ENCODE results near the gene TMPRSS15. TPM values are rescaled to one million over a fixed set of nuclear protein-coding genes. Genes with fewer than 3 reads are reported as not detected.

Gene TMPRSS15
- total RNA-seq, 1 donor from 2014 or later: not detected

DNA sequence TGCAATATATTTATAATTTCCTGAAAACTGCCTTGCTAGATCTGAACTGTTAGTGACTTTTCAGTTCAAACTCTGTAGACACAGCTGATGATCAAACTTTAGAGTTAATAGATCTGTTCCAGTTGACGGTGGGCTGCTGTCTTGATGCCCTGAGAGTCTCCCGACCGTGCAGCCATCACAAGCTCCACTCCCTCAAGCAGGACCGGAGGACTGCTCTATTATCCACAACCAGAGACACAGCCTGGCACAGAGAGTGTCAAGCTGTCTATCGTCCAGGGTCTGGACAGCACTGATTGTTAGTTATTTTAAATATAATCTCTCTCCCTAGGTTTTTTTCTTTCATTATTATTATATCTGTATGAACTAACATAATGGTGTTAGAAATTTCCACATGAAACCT, 150.9 kb downstream of the TMPRSS15 start:
- intact Hi-C loops (cut with DNase I): no loop called here
- ATAC-seq (peak; percentile 69), DNase-seq (ENCODE audit: missing footprints) (no peak)

DNA sequence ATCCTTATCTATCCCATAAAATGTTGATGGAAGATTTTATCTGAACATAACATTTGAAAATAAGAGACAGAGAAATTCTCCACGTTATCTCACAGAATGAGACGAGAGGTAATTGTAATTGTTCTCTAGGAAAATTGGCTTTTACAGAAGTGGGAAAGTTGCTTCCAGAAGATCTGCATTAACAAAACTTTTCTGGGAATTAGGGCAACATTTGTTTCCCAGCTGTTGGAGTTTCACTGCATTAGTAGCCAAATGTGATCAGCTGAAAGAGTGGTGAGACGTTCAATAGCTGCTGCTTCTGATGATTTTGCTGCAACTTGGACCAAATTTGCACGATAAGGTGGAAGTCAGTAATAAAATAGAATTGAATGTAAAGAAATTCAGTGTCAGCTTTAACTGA, 151.3 kb downstream of the TMPRSS15 start:
- ATAC-seq: no peak

DNA sequence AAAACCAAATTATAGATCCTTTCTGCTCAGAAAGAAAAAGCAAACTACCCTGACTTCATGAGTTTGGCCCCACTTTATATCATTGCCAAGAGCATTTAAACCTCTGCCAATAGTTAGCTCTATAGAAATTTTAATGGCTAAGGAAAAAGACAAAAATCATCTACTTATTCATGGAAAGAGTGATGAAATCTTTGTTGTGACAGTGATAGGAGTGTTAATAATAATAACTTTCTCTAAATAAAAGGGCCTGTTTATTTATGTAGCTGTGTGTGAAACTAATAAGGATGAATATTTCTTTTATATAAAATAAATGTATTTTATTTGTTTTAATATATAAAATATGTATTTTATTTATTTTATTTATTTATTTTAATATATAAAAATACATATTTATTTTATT, 152.5 kb downstream of the TMPRSS15 start:
- intact Hi-C loops (cut with DNase I): no loop called here
- no peak for DNase-seq (ENCODE audit: missing footprints)
- ATAC-seq: no peak

More for the DNA sequence above, 151.3 kb downstream of the TMPRSS15 start:
- intact Hi-C loops (cut with DNase I): no loop called here
- no peak for DNase-seq (ENCODE audit: missing footprints)

DNA sequence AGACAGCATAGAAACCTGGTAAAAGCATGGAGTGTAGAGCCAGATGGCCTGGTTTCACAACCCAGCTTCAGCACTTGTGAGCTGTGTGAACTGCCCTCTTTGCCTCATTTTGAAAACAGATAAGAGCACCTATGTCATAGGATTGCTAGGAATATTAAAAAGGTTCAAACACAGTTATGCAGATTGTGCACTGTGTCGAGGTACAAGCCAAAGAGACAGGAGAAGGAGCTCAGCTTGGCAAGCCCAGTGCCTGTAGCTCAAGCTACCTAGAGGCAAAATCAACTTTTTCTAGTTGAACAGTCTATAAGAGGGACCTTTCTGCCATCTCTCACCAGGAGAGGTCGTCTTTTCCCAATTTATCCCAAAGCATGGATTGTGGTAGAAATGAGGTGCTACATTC, 153.9 kb downstream of the TMPRSS15 start:
- intact Hi-C loops (cut with DNase I): no loop called here
- DNase-seq (ENCODE audit: missing footprints) (no peak), ATAC-seq (no peak)

DNA sequence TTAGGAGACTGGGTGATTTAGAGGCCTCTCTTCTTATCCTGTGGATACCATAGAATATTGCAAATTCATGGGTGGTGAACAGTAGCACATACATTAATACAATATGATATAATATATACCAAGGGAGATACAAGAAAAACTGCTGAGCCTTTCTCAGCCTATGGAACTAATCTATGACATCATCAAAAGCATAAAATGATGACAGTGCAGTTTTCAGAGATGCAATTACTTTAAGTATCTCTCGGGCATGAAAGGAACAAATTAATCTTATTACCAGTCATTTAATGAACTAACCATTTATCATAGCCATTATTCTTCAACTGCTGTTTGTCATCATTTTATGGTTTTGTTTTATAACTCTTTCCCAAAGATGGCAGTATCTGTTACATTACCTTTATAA, 155.4 kb downstream of the TMPRSS15 start:
- no peak for DNase-seq (ENCODE audit: missing footprints)
- ATAC-seq: no peak
- intact Hi-C loops (cut with DNase I): no loop called here

DNA sequence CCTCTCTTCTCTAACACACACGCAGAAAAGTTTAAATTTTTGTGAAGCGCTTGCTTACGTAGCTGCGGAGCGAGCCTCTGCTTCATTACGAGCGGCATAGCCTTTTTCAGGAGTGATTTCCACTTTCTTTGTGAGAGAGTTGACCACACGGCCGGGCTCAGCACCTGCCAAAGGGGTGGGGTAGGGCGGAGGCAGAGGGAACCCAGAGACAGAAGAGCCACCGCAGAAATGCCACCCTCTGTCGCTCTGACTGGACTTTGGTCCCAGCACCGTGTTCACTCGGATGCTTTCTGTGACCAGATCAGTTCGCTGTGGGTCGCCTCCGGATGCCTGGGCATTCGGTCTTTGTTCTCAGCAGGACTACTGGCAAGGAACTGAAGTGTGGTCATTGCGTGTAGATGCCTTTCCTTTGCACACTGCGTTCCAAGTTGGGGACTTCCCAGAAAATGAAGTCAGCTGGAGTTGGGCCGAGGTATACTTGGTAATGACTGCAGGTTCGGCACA, 158.1 kb downstream of the TMPRSS15 start:
- no peak for DNase-seq (ENCODE audit: missing footprints)
- intact Hi-C loops (cut with DNase I): no loop called here

DNA sequence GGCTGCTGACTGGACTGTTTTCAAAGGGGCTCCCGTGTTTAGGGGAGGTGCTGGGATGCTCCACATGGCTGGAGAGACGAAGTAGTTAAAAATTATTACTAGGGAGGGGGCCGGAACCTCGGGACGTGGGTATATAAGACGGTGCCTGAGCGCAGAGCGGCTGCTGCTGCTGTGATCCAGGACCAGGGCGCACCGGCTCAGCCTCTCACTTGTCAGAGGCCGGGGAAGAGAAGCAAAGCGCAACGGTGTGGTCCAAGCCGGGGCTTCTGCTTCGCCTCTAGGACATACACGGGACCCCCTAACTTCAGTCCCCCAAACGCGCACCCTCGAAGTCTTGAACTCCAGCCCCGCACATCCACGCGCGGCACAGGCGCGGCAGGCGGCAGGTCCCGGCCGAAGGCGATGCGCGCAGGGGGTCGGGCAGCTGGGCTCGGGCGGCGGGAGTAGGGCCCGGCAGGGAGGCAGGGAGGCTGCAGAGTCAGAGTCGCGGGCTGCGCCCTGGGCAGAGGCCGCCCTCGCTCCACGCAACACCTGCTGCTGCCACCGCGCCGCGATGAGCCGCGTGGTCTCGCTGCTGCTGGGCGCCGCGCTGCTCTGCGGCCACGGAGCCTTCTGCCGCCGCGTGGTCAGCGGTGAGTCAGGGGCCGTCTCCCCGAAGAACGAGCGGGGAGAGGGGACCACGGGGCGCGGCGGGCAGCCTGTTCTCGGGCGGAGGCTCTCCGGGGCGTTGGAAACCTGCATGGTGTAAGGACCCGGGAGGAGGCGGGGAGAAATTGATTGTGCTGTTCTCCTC, 158.7 kb downstream of the TMPRSS15 start, which contains the start of gene CHODL:
Gene CHODL, plus strand, starts transcription at position 163 of the 793 bp plus-strand sequence. Its CDS starts 391 bp downstream, at position 554.
- intact Hi-C loops (cut with DNase I): no loop called here
- DNase-seq (ENCODE audit: missing footprints): peak; percentile 67
- ATAC-seq: peak; percentile 26

More for the DNA sequence above, 158.1 kb downstream of the TMPRSS15 start:
- ATAC-seq: peak; percentile 16

DNA sequence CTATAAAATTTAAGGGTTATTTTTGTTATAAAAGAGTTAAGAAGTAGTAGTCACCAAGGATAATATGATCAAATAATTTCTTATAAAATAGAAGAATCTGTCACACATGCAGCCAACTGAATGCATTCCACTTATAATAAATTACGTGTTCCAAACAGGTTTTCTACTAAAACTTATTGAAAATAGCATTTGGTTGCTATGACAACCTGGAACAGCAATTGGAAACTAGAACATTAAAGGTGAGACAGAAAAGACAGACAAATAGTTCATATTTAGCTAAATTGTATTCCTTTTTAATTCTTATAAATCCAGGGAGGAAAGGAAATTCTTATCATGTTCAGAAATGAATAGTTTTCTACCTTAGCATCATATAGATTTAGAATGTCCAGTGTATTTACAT, 168.0 kb downstream of the TMPRSS15 start:
- intact Hi-C loops (cut with DNase I): no loop called here
- DNase-seq (ENCODE audit: missing footprints) (no peak), ATAC-seq (no peak)

DNA sequence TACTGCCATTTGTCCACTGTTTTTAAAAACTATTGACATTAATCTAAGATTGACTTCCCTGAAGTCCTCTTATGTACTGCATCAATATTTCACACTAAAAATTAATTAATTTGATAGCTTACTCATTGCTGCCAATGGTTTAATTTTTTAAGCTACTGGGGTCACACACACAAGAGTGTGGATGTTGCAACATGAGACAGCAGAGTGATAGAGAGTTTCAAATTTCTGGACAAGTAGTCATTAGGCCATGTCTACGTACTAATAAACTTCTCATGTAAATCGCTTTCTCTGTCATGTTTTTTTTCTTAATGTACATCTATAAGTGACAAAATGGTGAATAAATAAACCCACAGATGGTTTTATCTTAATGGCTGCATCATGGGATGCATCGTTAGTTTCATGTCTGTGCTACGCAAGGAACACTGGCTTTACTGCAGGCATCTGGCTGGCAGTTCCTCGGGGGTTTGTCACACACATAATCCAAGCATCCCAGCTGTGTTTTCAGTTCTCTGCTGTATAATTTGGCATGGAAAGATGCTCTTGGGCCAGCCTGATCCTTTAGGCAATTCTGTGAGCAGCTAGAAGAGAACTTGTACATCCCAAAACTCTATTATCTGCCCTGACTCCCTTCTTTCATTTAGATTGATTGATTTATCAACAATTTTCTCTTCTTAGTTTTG, 175.4 kb downstream of the TMPRSS15 start:
- intact Hi-C loops (cut with DNase I): no loop called here
- ATAC-seq (peak; percentile 69), DNase-seq (ENCODE audit: missing footprints) (no peak)

DNA sequence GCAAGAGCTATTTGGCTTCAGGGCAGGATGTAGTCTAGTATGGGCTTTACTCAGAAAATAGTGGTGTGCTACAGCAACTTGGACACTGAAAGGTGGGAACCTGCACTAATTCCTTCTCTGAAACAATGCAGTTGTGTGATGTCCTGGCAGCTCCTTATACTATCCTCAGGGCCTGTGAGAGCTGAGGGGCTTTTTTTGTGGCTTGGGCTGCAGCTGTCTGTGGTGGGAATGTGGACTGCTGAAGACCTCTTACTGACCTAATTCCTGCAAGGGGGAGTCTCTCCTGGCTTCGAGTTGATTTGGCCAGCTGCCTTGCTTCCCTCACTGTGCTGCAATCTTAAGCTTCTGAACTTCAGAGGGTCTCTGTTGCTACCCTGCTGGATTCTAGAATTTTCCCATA, 181.2 kb downstream of the TMPRSS15 start:
- no peak for DNase-seq (ENCODE audit: missing footprints)

DNA sequence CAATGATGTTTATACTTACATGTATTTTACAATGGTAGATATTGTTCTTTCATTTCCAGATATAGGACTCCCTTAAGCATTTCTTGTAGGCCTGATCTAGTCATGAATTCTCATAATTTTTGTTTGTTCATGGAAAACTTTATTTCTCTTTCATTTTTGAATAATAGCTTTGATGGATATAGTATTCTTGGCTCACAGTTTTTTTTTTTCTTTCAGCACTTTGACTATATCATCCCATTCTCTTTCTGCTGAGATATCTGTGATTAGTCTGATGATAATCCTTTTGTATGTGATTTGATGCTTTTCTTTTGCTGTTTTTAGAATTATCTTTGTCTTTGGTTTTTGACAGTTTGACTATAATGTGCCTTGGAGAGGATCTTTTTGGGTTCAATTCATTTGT, 183.1 kb downstream of the TMPRSS15 start:
- intact Hi-C loops (cut with DNase I): no loop called here
- no peak for ATAC-seq
- no peak for DNase-seq (ENCODE audit: missing footprints)

More for the DNA sequence above, 181.2 kb downstream of the TMPRSS15 start:
- ATAC-seq: no peak
- intact Hi-C loops (cut with DNase I): no loop called here

Other genes with a start within 250 kb of the TMPRSS15 start
- gene CHODL, start 159.0 kb downstream of the TMPRSS15 start, total RNA-seq: 0.14 TPM

All from Right ventricle myocardium inferior (tissue), 1 donor.